ENCODE data around the gene COMMD3. TPM values are rescaled to one million over a fixed set of nuclear protein-coding genes. Genes with fewer than 3 reads are reported as not detected.

The COMMD3 gene
- total and polyA plus RNA-seq, 10 donors: 43.5 to 76.0 (median 53.4) TPM

GRCh38 chr10:22363305-22363704, 47.1 kb downstream of the COMMD3 start:
- Histone ChIP-seq H3K27ac (no peak overlapping the region), H3K27me3 (replicated peaks in 1 of 7) (peaks cover 0 to 8% (median 0%) of the 10 kb centered on the region in 7 donors), H3K9me3 (no peaks in the 10 kb centered on the region), H3K4me1 (peaks cover 0 to 9% (median 0%) of the 10 kb centered on the region in 6 donors), H3K4me3 (no peak overlapping the region), H3K36me3 (no peaks in the 10 kb centered on the region)
- 87 to 91% (median 89%) methylated on average over 6 of the region's 6 CpGs for WGBS, 5 donors
- no peak for TF ChIP-seq POLR2A (IDR thresholded peaks at IDR 0.05)
- TF ChIP-seq POLR2AphosphoS5 (IDR thresholded peaks at IDR 0.05): no peak
- TF ChIP-seq CTCF (IDR thresholded peaks at IDR 0.05 in 8 of 11, conservative IDR thresholded peaks at IDR 0.05 in 3 of 11): no peak
- intact Hi-C loops (cut with DNase I; ENCODE audit: low total_unique reads): no loop called here
- DNase-seq: no peak

- WGBS, 5 donors: 90 to 95% (median 94%) methylated on average over 5 of the region's 5 CpGs
- H3K4me3 ChIP-seq: no peak overlapping the region
- no peak for DNase-seq
- TF ChIP-seq CTCF (IDR thresholded peaks at IDR 0.05 in 8 of 11, conservative IDR thresholded peaks at IDR 0.05 in 3 of 11) (no peak), POLR2A (IDR thresholded peaks at IDR 0.05) (no peak), POLR2AphosphoS5 (IDR thresholded peaks at IDR 0.05) (no peak)
- H3K9me3 ChIP-seq: no peaks in the 10 kb centered on the region
- intact Hi-C loops (cut with DNase I; ENCODE audit: low total_unique reads): no loop called here
- no peaks in the 10 kb centered on the region for H3K36me3 ChIP-seq
- peaks cover 0 to 8% (median 0%) of the 10 kb centered on the region in 7 donors for H3K27me3 ChIP-seq (replicated peaks in 1 of 7)
- H3K4me1 ChIP-seq: peaks cover 0 to 10% (median 0%) of the 10 kb centered on the region in 6 donors
- H3K27ac ChIP-seq: no peak overlapping the region
Measured at GRCh38 chr10:22364407-22365140, 48.4 kb downstream of the COMMD3 start.

GRCh38 chr10:22365233-22365632, 49.0 kb downstream of the COMMD3 start:
- intact Hi-C loops (cut with DNase I; ENCODE audit: low total_unique reads): no loop called here
- Histone ChIP-seq H3K4me1 (peaks cover 0 to 17% (median 4%) of the 10 kb centered on the region in 6 donors), H3K9me3 (no peaks in the 10 kb centered on the region), H3K27me3 (replicated peaks in 1 of 7) (peaks cover 0 to 8% (median 0%) of the 10 kb centered on the region in 7 donors), H3K27ac (no peak overlapping the region), H3K4me3 (no peak overlapping the region), H3K36me3 (no peaks in the 10 kb centered on the region)
- 55 to 74% (median 69%) methylated on average over 1 of the region's 1 CpG for WGBS, 5 donors
- TF ChIP-seq CTCF (IDR thresholded peaks at IDR 0.05 in 8 of 11, conservative IDR thresholded peaks at IDR 0.05 in 3 of 11) (no peak), POLR2AphosphoS5 (IDR thresholded peaks at IDR 0.05) (no peak), POLR2A (IDR thresholded peaks at IDR 0.05) (no peak)
- DNase-seq: no peak

- no peak for DNase-seq
- Histone ChIP-seq H3K27ac (no peak overlapping the region), H3K9me3 (no peaks in the 10 kb centered on the region), H3K36me3 (no peaks in the 10 kb centered on the region), H3K4me1 (peaks cover 0 to 23% (median 7%) of the 10 kb centered on the region in 6 donors), H3K4me3 (no peak overlapping the region), H3K27me3 (replicated peaks in 1 of 7) (peaks cover 0 to 8% (median 0%) of the 10 kb centered on the region in 7 donors)
- TF ChIP-seq CTCF (IDR thresholded peaks at IDR 0.05 in 8 of 11, conservative IDR thresholded peaks at IDR 0.05 in 3 of 11) (no peak), POLR2A (IDR thresholded peaks at IDR 0.05) (no peak), POLR2AphosphoS5 (IDR thresholded peaks at IDR 0.05) (no peak)
- intact Hi-C loops (cut with DNase I; ENCODE audit: low total_unique reads): no loop called here
- 81 to 91% (median 86%) methylated on average over 4 of the region's 4 CpGs for WGBS, 5 donors
Measured at GRCh38 chr10:22365644-22366434, 49.7 kb downstream of the COMMD3 start.

All from spleen (tissue), 11 donors.